GM04503 (cell line): Measurements from ENCODE around the gene NFAM1.

ENCODE experiments used
- DNase-seq: peaks from one replicate; pipeline ENCODE4 v3.0.0-alpha.2; 2012; ENCODE audit warnings: low read depth

Gene NFAM1

DNA sequence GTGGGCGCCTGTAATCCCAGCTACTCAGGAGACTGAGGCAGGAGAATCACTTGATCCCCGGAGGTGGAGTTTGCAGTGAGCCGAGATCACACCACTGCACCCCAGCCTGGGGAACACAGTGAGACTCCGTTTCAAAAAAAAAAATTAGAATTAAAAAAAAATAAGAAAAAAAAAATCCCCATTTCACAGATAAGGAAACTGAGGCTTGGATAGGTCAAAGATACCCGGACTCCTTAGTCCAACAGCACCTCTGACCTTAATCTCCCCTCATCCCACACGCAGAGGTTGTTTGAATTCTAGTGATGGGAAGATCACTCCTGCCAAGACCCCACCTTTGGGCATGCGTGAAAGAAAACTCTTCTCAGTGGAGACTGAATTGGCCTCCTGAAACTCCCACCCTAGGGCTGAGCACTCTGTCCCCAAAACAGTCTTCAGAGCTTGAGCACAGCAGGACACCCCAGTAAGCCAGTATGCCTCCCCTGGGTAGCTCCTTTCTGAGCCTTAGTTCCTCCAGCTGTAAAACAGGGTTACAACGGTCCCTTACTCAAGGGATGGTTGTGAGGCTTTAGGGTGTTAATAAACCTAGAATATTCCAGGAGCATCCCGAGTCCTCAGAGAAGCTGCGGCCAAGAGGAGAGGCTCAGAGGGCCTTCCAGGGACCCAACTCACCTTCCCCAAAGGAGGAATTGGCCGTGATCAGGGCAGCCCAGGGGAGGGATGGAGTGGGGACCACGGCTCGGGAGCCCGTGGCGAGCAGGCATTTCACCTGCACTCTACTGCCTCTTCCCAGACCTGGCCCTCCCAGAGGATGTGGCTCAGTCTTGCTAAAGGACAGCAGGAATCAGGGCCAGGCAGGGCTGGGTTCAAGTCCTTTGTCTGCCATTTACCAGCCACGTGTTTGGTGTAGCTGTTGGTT is 73.3 kb downstream of the NFAM1 start:
- DNase-seq = no peak

DNA sequence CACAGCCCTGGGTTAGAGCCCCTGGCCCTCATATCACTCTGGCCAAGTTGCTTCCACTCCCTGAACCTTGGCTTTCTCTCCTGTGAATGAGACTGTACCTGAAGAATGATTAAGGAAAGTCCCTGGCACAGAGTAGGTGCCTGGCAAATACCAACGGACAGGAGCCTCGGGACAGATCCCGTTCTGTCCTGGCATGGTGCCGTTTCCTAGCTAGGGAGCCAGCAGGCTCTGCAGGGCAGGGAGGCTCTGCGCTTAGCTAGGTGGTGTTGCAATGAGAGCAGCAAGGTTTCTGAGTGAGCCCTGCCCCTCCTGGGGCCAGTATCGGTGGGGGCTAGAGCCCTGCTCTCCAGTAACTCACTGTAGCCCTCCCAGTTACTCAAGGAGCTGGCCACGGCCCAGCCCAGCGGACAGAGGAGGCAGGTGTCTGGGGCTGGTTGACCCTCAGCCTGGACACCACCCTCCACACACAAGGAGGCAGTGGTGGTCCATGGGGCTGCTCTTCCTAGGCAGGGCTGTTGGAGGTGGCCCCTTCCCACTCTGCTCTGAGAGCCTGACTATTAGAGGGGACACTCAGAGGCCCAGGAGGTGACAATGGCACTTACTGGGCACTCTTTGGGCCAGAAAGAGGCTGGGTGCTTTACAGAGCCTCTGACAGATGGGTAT is 74.4 kb downstream of the NFAM1 start:
- no peak for DNase-seq

DNA sequence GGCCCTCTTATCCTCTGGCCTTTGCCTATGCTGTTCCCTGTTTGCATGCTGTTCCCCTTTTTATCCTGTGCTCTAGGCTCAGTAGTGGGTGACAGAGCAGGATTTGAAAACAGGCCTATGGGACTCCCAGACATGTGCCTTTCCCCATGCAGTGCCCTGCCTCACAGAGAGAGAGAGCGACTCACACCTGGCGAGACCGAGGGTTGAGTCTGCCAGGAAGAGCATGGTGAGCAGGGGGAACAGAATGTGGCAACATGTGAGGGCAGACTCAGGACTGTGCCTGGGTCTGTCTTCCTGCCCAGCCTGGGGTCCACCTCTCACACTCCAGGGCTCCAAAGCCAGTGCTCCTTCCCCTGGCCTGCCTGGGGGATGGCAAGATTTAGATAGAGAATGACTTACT is 75.0 kb downstream of the NFAM1 start:
- no peak for DNase-seq

DNA sequence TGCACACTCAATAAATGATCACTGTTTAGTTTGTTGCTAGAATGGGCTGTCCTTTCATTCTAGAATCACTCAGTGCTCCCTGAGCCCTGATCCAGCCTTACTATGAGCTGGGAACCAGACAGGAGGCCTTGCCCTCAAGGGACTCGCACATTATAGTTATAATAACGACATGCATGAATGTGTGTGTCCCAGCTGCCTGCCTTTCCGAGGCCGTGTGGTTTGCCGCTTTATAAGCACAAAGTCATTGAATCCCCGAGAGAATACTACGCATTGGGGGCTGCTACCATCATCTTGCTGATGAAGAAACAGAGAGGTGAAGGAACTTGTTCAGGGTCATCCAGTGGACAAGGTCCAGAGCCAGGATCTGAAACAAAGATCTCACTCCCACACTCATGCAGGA is 75.7 kb downstream of the NFAM1 start:
- no peak for DNase-seq

DNA sequence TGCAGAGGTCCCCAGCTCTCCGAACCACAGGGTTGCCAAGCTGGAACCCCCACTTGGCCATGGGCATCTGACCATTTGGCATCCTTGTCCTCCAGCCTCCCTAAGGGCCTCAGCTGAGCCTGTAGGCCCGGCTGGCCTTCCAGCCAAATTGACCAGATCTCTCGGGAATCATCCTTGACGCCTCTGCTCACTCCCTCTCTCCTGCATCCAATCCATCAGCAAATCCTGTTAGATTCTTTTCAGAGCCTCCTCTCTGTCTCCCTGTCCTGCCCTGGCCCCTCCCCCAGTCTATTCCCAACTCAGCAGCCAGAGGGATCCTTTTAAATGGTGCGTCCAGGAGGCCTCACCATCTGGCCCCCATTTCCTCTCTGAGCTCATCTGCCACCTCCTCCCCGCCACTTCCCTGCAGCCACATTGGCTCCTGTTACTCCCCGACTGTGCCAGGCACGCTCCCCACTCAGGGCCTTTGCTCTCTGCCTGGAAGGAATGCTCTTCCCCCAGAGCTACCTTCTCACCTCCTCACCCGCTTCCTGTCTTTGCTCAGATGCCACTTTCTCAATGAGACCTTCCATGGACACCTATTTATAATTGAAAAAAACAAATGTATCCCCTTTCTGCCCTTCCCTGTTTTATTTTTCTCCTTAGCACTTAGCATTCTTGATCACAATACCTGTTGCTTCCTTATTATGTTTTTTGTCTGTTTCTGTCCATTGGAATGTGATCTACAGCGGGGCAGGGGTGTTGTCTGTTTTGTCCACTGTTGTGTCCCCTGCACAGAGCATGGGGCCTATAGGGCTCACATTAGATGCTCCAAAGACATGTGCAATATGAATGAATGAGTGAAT is 78.1 kb downstream of the NFAM1 start:
- DNase-seq = no peak

GRCh38 chr22:42350373-42350772 is 81.8 kb downstream of the NFAM1 start:
- no peak for DNase-seq

GRCh38 chr22:42347281-42347824 is 84.8 kb downstream of the NFAM1 start:
- DNase-seq = no peak

- no peak for DNase-seq
Measured at GRCh38 chr22:42346722-42347121, 85.5 kb downstream of the NFAM1 start.

DNA sequence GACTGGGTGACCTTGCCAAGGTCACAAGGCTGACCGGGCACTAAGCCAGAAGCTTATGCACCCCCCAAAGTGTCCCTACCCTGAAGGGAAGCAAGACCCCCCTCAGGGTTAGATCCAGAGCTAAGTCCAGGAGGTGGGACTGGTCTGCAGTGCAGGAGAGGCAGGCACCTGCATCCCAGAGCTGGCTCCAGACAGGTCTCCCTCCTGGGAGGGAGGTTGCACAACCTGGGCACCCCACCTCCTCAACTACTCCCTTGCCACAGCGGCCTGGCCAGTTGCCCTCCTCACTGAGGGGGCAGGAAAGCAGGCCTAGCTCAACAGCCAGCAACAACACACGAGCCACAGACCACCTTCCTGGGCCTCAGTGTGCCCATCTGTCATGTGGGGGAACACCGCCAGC is 86.7 kb downstream of the NFAM1 start:
- no peak for DNase-seq

DNA sequence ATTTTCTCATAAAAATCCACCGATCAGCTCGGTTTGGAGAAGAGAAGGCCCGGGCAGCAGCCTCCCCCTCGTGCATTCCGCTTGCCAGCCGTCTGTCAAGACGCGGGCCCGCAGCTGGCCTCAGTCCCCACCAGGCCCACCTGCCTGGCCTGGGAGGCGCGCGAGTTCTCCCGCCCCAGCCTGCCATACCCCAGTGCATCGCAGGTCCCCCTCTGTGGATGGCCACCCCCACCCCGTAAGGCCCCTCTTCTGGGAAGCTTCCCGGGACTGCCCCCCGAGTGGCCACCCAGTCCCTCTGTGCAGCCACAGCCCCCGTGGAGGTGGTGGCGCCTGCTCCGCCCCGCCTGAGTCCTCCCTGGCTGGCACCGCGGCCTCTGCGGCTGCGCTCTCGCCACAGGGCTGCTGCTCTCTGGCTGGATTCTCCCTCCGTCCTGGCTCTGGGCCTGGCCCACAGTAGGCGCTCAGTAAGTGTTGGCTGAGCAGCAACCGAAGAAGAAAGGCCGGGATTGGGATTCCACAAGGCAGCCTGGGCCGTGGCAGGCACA is 87.8 kb downstream of the NFAM1 start:
- DNase-seq = no peak

- no peak for DNase-seq
Measured at GRCh38 chr22:42343531-42344081, 88.6 kb downstream of the NFAM1 start.

GRCh38 chr22:42343121-42343454 is 89.1 kb downstream of the NFAM1 start:
- no peak for DNase-seq

GRCh38 chr22:42342426-42343120 is 89.6 kb downstream of the NFAM1 start:
- DNase-seq = no peak

DNA sequence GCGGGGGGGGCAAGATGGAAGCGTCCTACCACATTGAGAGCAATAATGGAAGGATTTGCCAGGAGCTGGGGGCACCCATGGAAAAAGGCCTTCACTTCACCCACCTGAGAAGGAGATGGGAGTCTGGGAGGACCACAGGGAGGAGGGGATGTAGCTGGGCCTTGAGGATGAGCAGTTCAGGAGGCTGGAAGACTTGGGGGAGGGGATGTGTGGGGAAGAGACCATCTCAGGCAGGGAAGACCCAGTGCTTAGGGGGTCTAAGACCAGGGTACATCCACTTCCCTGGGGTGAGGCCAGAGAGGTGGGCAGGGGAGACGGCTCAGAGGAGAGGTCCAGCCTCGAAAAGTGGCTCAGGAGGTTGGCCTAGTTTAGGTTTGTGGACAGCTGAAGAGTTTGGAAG is 90.4 kb downstream of the NFAM1 start:
- DNase-seq = no peak

GRCh38 chr22:42340829-42341383 is 91.3 kb downstream of the NFAM1 start:
- no peak for DNase-seq

DNA sequence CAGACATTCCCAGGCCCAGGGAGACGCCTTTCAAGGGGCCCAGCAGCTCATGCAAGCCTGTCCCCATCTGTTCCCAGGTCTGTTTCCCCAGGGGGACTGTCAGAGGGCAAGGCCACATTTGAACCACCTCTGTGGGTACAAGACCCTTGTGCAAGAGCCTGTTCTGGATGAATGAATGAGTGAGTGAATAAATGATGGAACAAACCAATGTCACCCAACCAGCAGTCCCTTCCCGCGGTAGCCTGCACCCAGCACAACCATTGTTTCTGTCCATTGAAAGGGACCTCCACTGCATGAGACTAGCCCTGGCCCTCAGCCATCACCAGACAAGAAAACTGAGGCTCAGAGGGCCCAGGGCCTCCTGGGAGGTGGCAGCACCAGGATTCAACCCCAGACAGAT is 92.1 kb downstream of the NFAM1 start:
- no peak for DNase-seq

GRCh38 chr22:42338479-42338878 is 93.7 kb downstream of the NFAM1 start:
- DNase-seq = no peak

- no peak for DNase-seq
Measured at GRCh38 chr22:42337356-42337755, 94.8 kb downstream of the NFAM1 start.

GRCh38 chr22:42336527-42337227 is 95.5 kb downstream of the NFAM1 start:
- DNase-seq = peak; percentile 3

DNA sequence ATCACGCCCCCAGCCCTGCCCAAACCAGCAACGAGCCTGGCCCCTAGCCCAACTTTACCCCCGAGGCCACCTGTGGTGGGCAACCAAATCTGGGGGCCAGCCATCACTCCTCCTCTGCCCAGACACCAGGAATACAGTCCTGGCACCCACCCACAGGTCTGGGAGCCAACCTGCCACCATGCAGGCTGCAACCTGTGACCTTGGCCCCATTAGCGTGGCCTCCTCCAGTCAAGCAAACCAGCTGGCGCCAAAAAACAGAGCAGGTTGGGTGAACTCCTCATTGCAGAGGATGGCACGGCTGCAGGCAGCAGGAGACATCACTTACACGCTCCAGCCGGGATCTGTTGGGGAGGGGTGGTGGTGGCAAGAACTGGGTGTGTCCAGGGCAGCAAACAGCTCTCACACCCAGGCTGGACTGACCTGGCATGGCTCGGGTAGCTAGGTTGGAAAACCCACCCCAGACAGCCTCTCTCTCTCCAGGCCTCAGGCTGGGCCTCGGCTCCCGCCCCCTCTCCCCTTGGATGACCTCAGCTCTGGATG is 96.3 kb downstream of the NFAM1 start:
- DNase-seq = no peak
